H9 (cell line): ENCODE measurements around the gene DDX51. TPM values are rescaled to one million over a fixed set of nuclear protein-coding genes. Genes with fewer than 3 reads are reported as not detected.

Experiments used
- DNase-seq: peaks from one replicate; pipeline ENCODE4 v3.0.0-alpha.2; 2017
- H2AFZ ChIP-seq: one replicate; pipeline ENCODE4 v1.6.1; 2013; ENCODE audit warnings: mild to moderate bottlenecking, low read length, control low read depth, moderate library complexity
- H2AK5ac ChIP-seq: 2 replicates; pipeline ENCODE4 v1.6.1; 2013; ENCODE audit warnings: low read length, control low read depth, mixed read lengths; ENCODE audit not compliant: insufficient read length
- H2BK120ac ChIP-seq: one replicate; pipeline ENCODE4 v1.6.1; 2013; ENCODE audit warnings: low read depth, mild to moderate bottlenecking, low read length, control low read depth, inconsistent platforms; ENCODE audit not compliant: poor library complexity, severe bottlenecking
- H2BK12ac ChIP-seq: 2 replicates; pipeline ENCODE4 v1.6.1; 2013; ENCODE audit warnings: low read length, control low read depth, mixed read lengths, low read depth; ENCODE audit not compliant: insufficient read length
- H2BK15ac ChIP-seq: 2 replicates; pipeline ENCODE4 v1.6.1; 2013; ENCODE audit warnings: low read depth, low read length, control low read depth
- H2BK20ac ChIP-seq: one replicate; pipeline ENCODE4 v1.6.1; 2013; ENCODE audit warnings: low read depth, mild to moderate bottlenecking, low read length, control low read depth, inconsistent platforms; ENCODE audit not compliant: poor library complexity, severe bottlenecking
- H2BK5ac ChIP-seq: 2 replicates; pipeline ENCODE4 v1.6.1; 2013; ENCODE audit warnings: low read length, control low read depth, mixed read lengths; ENCODE audit not compliant: insufficient read length
- H3K14ac ChIP-seq: 2 replicates; pipeline ENCODE4 v1.6.1; 2013; ENCODE audit warnings: low read length, control low read depth; ENCODE audit not compliant: insufficient read depth
- H3K18ac ChIP-seq: 2 replicates; pipeline ENCODE4 v1.6.1; 2013; ENCODE audit warnings: low read depth, mild to moderate bottlenecking, mixed read lengths, low read length, control low read depth; ENCODE audit not compliant: insufficient read length
- H3K23ac ChIP-seq: 2 replicates; pipeline ENCODE4 v1.6.1; 2013; ENCODE audit warnings: low read length, control low read depth, mixed read lengths, low read depth; ENCODE audit not compliant: insufficient read length
- H3K23me2 ChIP-seq: 2 replicates; pipeline ENCODE4 v1.6.1; 2013; ENCODE audit warnings: low read depth, mild to moderate bottlenecking, mixed read lengths, low read length, control low read depth; ENCODE audit not compliant: insufficient read length, poor library complexity, severe bottlenecking
- H3K27ac ChIP-seq: 2 replicates; pipeline ENCODE4 v1.5.1; 2013; ENCODE audit warnings: low read length, control low read depth, mixed read lengths, low read depth; ENCODE audit not compliant: insufficient read length
- H3K27me3 ChIP-seq: 2 replicates; pipeline ENCODE4 v1.6.1; 2013; ENCODE audit warnings: low read length, control low read depth, inconsistent platforms; ENCODE audit not compliant: insufficient read depth
- H3K4ac ChIP-seq: 2 replicates; pipeline ENCODE4 v1.6.1; 2013; ENCODE audit warnings: low read depth, mild to moderate bottlenecking, control low read depth, inconsistent platforms, low read length, moderate library complexity
- H3K4me1 ChIP-seq: 2 replicates; pipeline ENCODE4 v1.6.1; 2013; ENCODE audit warnings: low read length, control low read depth, inconsistent platforms; ENCODE audit not compliant: insufficient read depth
- H3K4me2 ChIP-seq: 2 replicates; pipeline ENCODE4 v1.6.1; 2013; ENCODE audit warnings: low read length, control low read depth, mixed read lengths; ENCODE audit not compliant: insufficient read length, insufficient read depth
- H3K56ac ChIP-seq: 2 replicates; pipeline ENCODE4 v1.6.1; 2013; ENCODE audit warnings: low read depth, mild to moderate bottlenecking, mixed read lengths, low read length, control low read depth; ENCODE audit not compliant: insufficient read length
- H3K79me1 ChIP-seq: 2 replicates; pipeline ENCODE4 v1.6.1; 2013; ENCODE audit warnings: low read depth, mild to moderate bottlenecking, moderate library complexity, low read length, control low read depth, inconsistent platforms; ENCODE audit not compliant: insufficient read depth, poor library complexity, severe bottlenecking
- H3K79me2 ChIP-seq: 2 replicates; pipeline ENCODE4 v1.6.1; 2013; ENCODE audit warnings: low read length, control low read depth, inconsistent platforms; ENCODE audit not compliant: insufficient read depth
- H3K9ac ChIP-seq: 2 replicates; pipeline ENCODE4 v1.6.1; 2013; ENCODE audit warnings: low read length, control low read depth, mixed read lengths; ENCODE audit not compliant: insufficient read length; ENCODE audit errors: extremely low read depth
- H3K9me3 ChIP-seq: one replicate; pipeline ENCODE4 v1.6.1; 2013; ENCODE audit warnings: low read depth, low read length, inconsistent platforms; ENCODE audit not compliant: control insufficient read depth
- H3T11ph ChIP-seq: one replicate; pipeline ENCODE4 v1.6.1; 2013; ENCODE audit warnings: mild to moderate bottlenecking, low read length, control low read depth, inconsistent platforms
- H4K20me1 ChIP-seq: one replicate; pipeline ENCODE4 v1.6.1; 2013; ENCODE audit not compliant: control insufficient read depth, insufficient read length, insufficient read depth
- H4K5ac ChIP-seq: 2 replicates; pipeline ENCODE4 v1.6.1; 2013; ENCODE audit warnings: low read depth, mild to moderate bottlenecking, mixed read lengths, low read length, control low read depth; ENCODE audit not compliant: insufficient read length
- H4K8ac ChIP-seq: replicated peaks from 2 replicates; pipeline ENCODE4 v1.6.1; 2013; ENCODE audit warnings: low read length, control low read depth, mixed read lengths, low read depth; ENCODE audit not compliant: insufficient read length
- H4K91ac ChIP-seq: 2 replicates; pipeline ENCODE4 v1.6.1; 2013; ENCODE audit warnings: low read depth, mild to moderate bottlenecking, moderate library complexity, mixed read lengths, low read length, control low read depth; ENCODE audit not compliant: insufficient read length
- H3K27ac Mint-ChIP-seq, 3 experiments: 2 replicates in 2 of 3; 3 replicates in 1 of 3; pipeline ENCODE4 v1.8.0; 2020 to 2021; ENCODE audit warnings: mixed read lengths in 3 of 3, mild to moderate bottlenecking in 1 of 3, moderate library complexity in 1 of 3
- H3K27me3 Mint-ChIP-seq: 2 replicates; pipeline ENCODE4 v1.8.0; 2021; ENCODE audit warnings: low read depth, mild to moderate bottlenecking, moderate library complexity, mixed read lengths
- H3K36me3 Mint-ChIP-seq, 3 experiments: 2 replicates in 2 of 3; 3 replicates in 1 of 3; pipeline ENCODE4 v1.8.0; 2020 to 2021; ENCODE audit warnings: low read depth in 3 of 3, mixed read lengths in 3 of 3; ENCODE audit not compliant: insufficient read depth in 1 of 3
- H3K4me1 Mint-ChIP-seq, 2 experiments: 2 replicates each; pipeline ENCODE4 v1.8.0; 2020; ENCODE audit warnings: mixed read lengths in 2 of 2
- H3K4me3 Mint-ChIP-seq, 2 experiments: 2 replicates in 1 of 2; 3 replicates in 1 of 2; pipeline ENCODE4 v1.8.0; 2020 to 2021; ENCODE audit warnings: mild to moderate bottlenecking in 2 of 2, mixed read lengths in 2 of 2, moderate library complexity in 1 of 2
- H3K9me3 Mint-ChIP-seq, 2 experiments: 2 replicates in 1 of 2; 3 replicates in 1 of 2; pipeline ENCODE4 v1.8.0; 2020; ENCODE audit warnings: mild to moderate bottlenecking in 2 of 2, mixed read lengths in 2 of 2, moderate library complexity in 1 of 2
- CTCF ChIP-seq: fragments of 200-600 bp; sonication (generic); conservative IDR thresholded peaks from 3 replicates; pipeline ENCODE4 v1.8.0; 2021; ENCODE audit warnings: antibody characterized with exemption, mild to moderate bottlenecking
- WGBS: extraction: QIAGEN DNeasy Blood & Tissue Kit; methylation state at CpG from one replicate; pipeline ENCODE4 v1.1.7; 2013; ENCODE audit warnings: missing lambda C conversion rate, low lambda C conversion rate, mixed read lengths; ENCODE audit not compliant: insufficient read length; ENCODE audit errors: extremely low coverage; 5-methylcytosine and 5-hydroxymethylcytosine counted together
- total RNA-seq: library from RNA; stranded (reverse); gene quantifications from 2 replicates; pipeline ENCODE4 v1.2.1, GENCODE V29; 2021

DDX51 gene
- total RNA-seq, 1 experiment from 2014 or later = 37.9 TPM

DNA sequence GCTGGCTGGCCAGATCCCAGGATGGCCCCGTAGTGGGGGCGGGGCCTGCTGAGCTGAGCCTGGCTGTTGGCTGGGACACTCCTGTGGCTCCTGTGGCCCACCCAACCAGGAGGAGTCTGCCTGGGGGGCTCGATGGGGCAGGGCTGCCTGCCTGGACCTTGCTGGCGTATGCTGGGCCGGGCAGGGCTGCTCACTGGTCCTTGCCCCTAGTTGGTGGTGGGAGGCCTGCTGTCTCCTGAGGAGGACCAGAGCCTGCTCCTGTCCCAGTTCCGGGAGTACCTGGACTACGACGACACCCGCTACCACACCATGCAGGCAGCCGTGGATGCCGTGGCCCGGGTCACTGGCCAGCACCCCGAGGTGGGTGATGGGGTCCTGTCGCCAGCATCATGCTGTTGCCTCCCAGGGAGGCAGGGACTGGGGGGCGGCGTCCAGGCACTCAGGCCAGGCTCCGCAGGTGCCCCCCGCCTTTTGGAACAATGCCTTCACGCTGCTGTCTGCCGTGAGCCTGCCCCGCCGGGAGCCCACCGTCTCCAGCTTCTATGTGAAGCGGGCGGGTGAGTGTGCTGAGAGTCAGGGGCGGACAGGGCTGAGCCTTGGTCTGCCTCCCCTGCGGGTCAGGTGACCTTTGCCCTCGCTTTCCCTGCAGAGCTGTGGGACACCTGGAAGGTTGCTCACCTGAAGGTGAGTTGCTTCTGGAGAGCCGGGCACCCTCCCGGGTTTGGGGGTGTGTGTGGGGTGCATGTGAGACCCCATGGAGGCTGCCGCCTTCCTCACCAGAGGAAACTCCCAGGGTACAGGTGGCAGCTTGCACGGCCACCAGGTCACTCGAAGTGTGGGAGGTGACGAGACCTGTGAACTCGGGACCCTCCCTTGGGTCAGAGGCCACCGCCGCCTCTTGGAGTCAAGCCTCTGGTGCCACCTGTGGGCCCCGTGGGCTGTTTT, 3.6 kb upstream of the DDX51 start:
- no peak for DNase-seq
- H3K4ac ChIP-seq = no peak overlapping the region
- Mint-ChIP-seq H3K4me1 (peaks cover 7 to 10% of the 10 kb centered on the region in 2 experiments), H3K9me3 (no peaks in the 10 kb centered on the region), H3K27ac (no peak overlapping the region), H3K4me3 (no peak overlapping the region), H3K36me3 (peaks cover 19 to 27% (median 25%) of the 10 kb centered on the region in 3 experiments), H3K27me3 (no peaks in the 10 kb centered on the region; the same call in 1 of the 2 replicates)
- no peak overlapping the region for H3K9ac ChIP-seq
- peaks cover 5% of the 10 kb centered on the region; the same call in 1 of the 2 replicates for H3K79me2 ChIP-seq
- H3K27ac ChIP-seq = no peak overlapping the region
- no peak for TF ChIP-seq CTCF
- no peak overlapping the region for H3T11ph ChIP-seq
- peaks cover 5% of the 10 kb centered on the region for H3K23me2 ChIP-seq
- H4K5ac ChIP-seq = no peak overlapping the region
- no peak overlapping the region for H2BK15ac ChIP-seq
- H3K14ac ChIP-seq = no peak overlapping the region
- no CpG with 5 or more reads among the region's 38 CpGs for WGBS
- no peak overlapping the region for H2AFZ ChIP-seq
- H4K8ac ChIP-seq = no peak overlapping the region
- no peaks in the 10 kb centered on the region for H3K9me3 ChIP-seq
- no peak overlapping the region for H3K4me2 ChIP-seq
- no peak overlapping the region for H2BK5ac ChIP-seq
- no peak overlapping the region for H2BK12ac ChIP-seq
- H3K56ac ChIP-seq = no peak overlapping the region
- peaks cover 3% of the 10 kb centered on the region; the same call in 1 of the 2 replicates for H3K4me1 ChIP-seq
- H3K27me3 ChIP-seq = no peaks in the 10 kb centered on the region
- no peak overlapping the region for H2AK5ac ChIP-seq
- H2BK120ac ChIP-seq = no peak overlapping the region
- H3K18ac ChIP-seq = no peak overlapping the region
- peaks cover 12% of the 10 kb centered on the region for H3K79me1 ChIP-seq
- H4K20me1 ChIP-seq = no peaks in the 10 kb centered on the region
- no peak overlapping the region for H2BK20ac ChIP-seq
- no peak overlapping the region for H4K91ac ChIP-seq
- H3K23ac ChIP-seq = no peak overlapping the region
